GM19468 (cell line): ENCODE measurements around the gene PIK3R3.

Experiments used
- ATAC-seq: cut with Tn5 transposase; IDR thresholded peaks from one replicate; pipeline ENCODE4 v1.9.1; 2021; ENCODE audit warnings: mild to moderate bottlenecking, moderate library complexity, moderate number of reproducible peaks; ENCODE audit not compliant: unreplicated experiment; ENCODE audit errors: extremely low read depth

The PIK3R3 gene

GRCh38 chr1:46158312-46159281 lies 26.2 kb upstream of the PIK3R3 start:
- peak; percentile 48 for ATAC-seq

- ATAC-seq, result no peak
Measured at GRCh38 chr1:46157916-46158311, 25.5 kb upstream of the PIK3R3 start.

DNA sequence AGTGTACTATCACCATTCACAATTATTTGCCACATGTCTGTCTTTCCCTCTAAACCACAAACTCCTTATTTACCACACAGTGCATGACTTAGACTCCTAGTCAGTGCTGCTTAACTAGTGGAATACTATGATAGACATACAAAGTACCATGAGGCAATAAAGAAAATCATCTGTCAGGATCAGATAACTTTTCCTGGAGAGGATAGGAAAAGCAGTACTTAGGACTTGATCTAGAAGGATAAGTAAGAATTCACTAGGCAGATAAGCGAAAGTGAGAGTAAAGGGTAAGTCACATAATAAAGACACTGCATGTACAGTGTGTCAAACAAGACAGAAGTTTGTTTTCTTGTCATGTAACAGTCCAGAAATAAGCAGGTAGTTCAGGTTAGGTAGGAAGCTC lies 21.3 kb upstream of the PIK3R3 start:
- ATAC-seq, result no peak

DNA sequence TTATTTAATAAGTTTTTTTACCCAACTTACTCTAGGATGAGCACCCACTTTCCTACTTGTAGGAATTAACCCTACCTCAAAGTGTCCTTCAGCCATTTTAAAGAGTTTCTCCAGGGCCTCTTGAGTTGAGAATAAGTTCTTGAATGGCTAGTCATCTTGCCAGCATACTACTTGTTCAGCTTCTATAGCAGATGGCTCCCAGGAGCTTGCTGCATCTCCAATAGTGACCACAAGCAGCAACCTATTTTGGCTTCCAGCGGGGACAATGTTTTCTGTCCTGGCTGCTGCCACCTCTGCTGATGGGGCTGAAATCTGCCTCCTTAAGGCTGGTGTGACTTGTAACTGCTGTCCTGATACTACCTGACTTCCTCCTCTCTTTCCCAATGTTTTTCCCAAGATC lies 20.8 kb upstream of the PIK3R3 start:
- no peak for ATAC-seq

- no peak for ATAC-seq
Measured at GRCh38 chr1:46152016-46152415, 19.6 kb upstream of the PIK3R3 start.

DNA sequence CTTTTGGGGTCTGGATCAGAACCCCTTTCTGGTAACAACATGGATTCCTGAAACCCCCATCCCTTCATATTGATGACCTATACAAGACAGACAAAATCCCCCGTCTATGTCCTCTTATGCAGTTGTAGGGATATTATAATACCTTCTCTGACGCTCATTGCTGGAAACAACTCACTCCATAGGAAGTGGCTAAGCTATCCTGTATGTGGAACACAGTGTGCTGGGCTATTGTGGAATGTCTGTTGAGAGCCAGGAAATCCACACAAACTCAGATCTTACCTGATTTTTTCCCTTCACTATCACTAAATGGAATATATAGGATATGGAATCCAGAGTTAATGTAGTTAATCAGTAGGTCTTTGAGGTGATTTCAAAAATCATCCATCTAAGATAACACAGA lies 17.7 kb upstream of the PIK3R3 start:
- no peak for ATAC-seq

DNA sequence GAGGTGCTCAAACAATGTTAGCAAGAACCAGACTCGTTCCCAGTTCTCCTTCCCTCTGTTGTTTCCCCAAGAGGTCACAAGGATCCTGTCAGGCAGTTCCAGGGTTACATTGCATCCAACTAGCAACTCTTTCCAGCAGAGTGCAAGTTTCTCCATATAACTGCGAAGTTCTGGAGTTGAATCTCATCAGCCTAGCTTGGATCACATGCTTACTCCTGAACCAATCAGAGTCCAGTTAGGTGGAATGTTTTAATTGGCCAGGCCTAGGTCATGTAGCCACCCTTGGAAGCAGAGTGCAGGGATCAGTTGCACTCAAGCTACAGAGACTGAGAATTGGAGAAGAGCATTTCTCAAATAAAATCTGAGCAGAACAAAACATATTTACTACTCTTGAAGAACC lies 15.9 kb upstream of the PIK3R3 start:
- no peak for ATAC-seq

GRCh38 chr1:46137916-46138315 lies 5.5 kb upstream of the PIK3R3 start:
- ATAC-seq, result no peak

DNA sequence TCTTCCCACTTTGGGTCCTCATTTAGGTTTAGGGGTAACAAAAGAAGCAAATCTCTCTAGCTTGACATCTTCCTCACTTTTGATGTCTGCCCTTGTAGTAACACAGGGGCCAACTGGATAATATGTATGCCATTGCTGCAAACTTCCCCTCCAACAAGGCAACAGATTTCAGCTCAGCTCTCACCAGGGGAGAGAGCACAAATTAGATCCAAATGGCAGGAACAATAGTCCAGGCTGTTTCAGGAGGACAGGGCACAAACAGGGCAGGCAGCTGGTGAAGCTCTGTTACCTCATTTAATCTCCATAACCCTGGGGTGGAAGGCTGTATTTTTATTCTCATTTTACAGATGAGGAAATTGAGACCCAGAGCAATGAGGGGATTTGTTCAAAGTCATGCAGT lies 4.3 kb upstream of the PIK3R3 start:
- no peak for ATAC-seq

DNA sequence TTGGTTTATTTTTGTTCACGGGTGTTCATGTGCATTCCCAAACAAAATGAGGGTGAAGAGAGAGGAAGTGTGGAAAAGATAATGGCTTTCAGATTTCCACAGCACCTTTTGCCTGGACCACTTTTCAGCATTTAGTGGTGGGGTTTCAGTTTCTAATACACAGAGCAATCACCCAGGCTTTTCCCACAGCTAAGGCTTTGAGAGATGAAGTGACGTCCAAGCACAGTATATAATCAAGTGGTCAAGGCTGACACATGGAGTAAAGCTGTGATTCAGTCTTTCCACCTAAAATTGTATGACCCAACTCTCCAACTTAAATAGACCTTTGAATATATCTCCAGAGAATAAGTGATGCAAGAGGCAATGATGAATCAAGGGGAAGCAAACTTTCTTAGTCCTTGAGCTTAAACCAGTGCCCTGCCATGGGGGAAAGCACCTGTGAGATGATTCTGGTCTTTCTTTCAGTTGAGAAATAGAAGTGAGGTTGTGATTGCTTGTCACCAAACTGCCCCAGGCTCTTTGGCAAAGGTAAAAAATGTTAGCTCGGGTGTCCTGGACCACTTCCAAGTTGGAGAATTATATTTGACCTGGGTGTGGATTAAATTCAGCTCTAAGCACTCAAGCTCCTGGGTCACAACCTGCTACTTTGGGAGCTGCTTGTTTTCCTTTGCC lies 2.4 kb upstream of the PIK3R3 start:
- ATAC-seq, result no peak

DNA sequence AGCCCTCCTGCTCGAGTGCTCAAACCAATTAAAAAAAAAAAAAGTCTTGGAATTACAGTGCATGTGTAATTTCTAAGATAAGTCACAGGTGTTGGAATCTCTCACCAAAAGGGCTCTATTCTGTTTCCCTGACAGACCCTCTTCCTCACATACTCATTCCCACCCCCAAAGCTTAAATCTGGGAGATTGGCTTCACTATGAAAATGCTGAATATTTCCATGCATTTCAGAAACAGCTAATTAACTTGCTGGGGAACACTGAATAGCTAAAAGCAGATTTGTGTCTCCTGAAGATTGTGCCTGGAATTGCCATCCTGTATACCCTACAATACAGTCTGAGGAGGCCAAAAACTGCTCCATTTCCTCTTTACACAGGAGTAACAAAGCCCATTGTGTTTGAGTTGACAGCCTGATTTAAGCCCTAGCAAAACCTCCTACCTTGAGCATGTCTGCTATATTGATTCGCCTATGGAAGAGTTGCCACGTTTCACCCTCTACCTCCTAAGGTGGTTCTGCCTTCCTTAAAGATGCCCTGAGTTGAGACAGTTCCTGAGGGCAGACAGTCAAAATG lies 1.4 kb upstream of the PIK3R3 start:
- no peak for ATAC-seq

- peak; percentile 19 for ATAC-seq
Measured at GRCh38 chr1:46133181-46133658, 791 bp upstream of the PIK3R3 start.

DNA sequence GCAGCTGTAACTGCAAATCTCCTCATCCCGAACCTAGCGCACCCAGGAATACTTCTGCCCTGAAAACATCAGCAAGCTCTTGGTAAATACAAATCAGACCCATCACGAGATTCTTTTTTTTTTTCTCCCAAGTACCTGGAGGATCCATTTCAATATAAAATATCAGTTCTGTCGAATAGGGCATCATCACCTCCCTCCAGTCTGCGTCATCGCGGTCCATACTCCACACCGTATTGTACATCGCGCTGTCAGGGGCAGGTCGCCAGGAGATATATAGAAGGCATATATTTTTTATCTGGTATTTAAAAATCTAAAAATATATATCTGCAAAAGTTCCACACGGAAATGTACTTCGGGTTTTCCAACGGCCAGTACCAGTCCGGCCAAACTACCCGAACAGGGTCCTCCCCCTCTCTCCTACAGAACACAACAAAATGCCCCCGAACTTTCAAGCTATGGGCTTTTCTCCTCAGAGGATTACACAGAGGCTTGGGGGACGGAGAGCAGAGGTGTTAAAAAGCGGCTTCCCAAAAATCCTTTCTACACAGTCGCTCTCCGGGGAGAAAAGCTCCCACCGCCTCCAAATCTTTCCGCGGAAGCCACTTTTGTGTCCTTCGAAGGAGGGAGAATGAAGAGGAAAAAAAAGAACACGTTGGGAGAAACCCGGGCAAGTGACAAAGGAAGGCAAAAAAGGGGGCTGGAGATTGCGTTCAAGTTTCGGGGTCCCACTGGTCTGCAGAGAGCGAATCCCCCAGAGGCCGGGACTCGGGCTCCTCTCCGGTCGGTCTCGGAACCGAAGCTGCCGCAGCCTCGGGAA lies 509 bp downstream of the PIK3R3 start:
- no peak for ATAC-seq

DNA sequence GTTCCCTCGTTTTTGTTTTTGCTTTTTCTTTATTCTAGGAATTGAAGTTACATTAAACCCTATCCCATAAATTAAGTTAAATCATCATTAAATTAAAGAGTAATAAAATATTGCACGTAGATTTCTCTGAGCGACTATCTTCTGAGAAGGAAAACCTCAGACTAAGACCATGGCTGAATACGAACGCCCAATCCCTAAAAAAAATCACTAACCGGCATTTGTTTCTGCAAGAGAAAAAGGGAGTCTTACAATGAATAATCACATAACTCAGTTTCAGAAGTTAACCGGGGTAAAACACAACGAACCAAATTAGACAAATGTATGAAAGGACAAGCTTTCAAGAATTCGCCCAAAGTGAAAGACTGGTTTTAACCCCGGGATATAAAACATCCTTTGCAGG lies 1.3 kb downstream of the PIK3R3 start:
- ATAC-seq, result no peak

DNA sequence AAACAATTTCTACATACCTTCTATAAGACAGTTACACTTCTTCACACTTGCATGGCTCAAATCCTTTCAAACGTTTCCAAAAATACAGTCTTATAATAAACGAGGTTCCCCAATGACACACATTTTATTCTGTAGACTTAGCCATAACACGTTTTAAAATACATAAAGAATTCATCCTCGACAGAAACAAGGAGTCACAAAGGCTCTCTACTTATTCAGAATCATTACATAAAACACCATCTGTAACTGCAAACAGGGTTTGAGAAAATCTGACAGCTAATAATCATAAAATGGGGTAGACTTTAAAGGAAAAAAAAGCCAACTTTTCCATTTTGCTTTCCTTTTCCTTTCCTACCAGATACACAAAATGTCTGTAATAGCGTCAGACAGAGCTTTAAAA lies 1.8 kb downstream of the PIK3R3 start:
- ATAC-seq, result no peak

DNA sequence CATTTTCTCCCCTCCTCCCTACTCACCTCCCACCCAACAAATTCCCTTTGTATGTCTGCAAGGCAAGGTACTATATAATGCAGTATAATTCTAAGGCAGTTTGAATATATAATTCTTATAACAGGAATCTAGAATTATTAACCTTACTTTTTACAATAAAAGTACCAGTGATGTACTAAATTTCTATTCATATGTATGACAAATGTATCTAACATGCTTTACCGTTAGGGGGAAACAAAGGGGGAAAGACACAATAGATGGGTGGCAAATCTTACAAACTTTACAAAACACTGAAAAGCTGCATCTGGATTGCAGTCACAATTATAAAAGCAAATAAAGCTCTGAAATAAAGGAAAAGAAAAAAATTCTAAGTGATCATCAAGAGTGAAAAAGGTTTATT lies 2.3 kb downstream of the PIK3R3 start:
- ATAC-seq, result no peak

DNA sequence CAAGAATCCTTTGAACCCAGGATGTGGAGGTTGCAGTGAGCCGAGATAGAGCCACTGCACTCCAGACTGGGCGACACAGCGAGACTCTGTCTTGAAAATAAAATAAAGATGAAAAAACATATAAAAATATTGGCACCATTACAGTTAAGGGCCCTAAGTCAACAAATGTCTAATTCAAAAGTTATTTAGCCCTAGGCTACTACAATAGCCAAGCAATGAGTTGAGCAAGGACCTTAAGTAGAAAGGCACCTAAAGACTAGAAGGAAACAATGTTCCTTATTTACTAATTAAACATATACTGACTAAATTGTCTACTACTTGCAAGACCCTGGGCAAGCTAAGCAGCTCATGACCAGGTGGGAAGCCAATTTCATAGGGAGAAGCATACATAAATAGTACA lies 4.1 kb downstream of the PIK3R3 start:
- no peak for ATAC-seq

GRCh38 chr1:46118856-46119255 lies 13.6 kb downstream of the PIK3R3 start:
- ATAC-seq, result no peak

- no peak for ATAC-seq
Measured at GRCh38 chr1:46117810-46118494, 14.5 kb downstream of the PIK3R3 start.
